DOHH2 (cell line): ENCODE measurements around the gene SERTAD2.
A peak's percentile ranks its signal among the peaks of the same experiment; 100 is the strongest.

Experiments
- H3F3A ChIP-seq: fragments of 200-600 bp; sonication (generic), shearing (Covaris generic); 2 replicates; pipeline ENCODE4 v1.6.0; 2016; ENCODE audit warnings: antibody characterized with exemption, mild to moderate bottlenecking; ENCODE audit not compliant: control insufficient read depth, insufficient read depth
- H3K27ac ChIP-seq: fragments of 200-600 bp; sonication (generic); 2 replicates; pipeline ENCODE4 v1.5.1; 2014; ENCODE audit warnings: low read depth, mild to moderate bottlenecking, low read length, moderate library complexity
- H3K27me3 ChIP-seq: fragments of 200-600 bp; sonication (generic); 2 replicates; pipeline ENCODE4 v1.6.1; 2014; ENCODE audit warnings: mild to moderate bottlenecking, low read length, mixed read lengths; ENCODE audit not compliant: control insufficient read depth
- H3K36me3 ChIP-seq: fragments of 200-600 bp; sonication (generic); 2 replicates; pipeline ENCODE4 v1.6.1; 2014; ENCODE audit warnings: mild to moderate bottlenecking, low read length, moderate library complexity, mixed read lengths; ENCODE audit not compliant: control insufficient read depth
- H3K4me1 ChIP-seq: fragments of 200-600 bp; sonication (generic); 2 replicates; pipeline ENCODE4 v1.6.1; 2014; ENCODE audit warnings: mild to moderate bottlenecking, low read length, mixed read lengths; ENCODE audit not compliant: control insufficient read depth
- H3K4me2 ChIP-seq: fragments of 200-600 bp; sonication (generic); 2 replicates; pipeline ENCODE4 v1.6.0; 2014; ENCODE audit warnings: mild to moderate bottlenecking, low read length, moderate library complexity
- H3K4me3 ChIP-seq: fragments of 200-600 bp; sonication (generic); 2 replicates; pipeline ENCODE4 v1.5.1; 2014; ENCODE audit warnings: mild to moderate bottlenecking, low read length, mixed read lengths
- H3K79me2 ChIP-seq: fragments of 200-600 bp; sonication (generic); 2 replicates; pipeline ENCODE4 v1.6.1; 2014; ENCODE audit warnings: mild to moderate bottlenecking, low read length, mixed read lengths; ENCODE audit not compliant: control insufficient read depth
- H3K9me2 ChIP-seq: fragments of 200-600 bp; sonication (generic); replicated peaks from 2 replicates; pipeline ENCODE4 v1.6.1; 2014; ENCODE audit warnings: mild to moderate bottlenecking, low read length, mixed read lengths; ENCODE audit not compliant: control insufficient read depth
- H3K9me3 ChIP-seq: fragments of 200-600 bp; sonication (generic); 2 replicates; pipeline ENCODE4 v1.6.1; 2014; ENCODE audit warnings: antibody characterized with exemption, low read length, mixed read lengths; ENCODE audit not compliant: control insufficient read depth, insufficient read depth
- H4K20me1 ChIP-seq: fragments of 200-600 bp; sonication (generic); 2 replicates; pipeline ENCODE4 v1.6.0; 2014; ENCODE audit warnings: low read depth, mild to moderate bottlenecking, antibody characterized with exemption, low read length, moderate library complexity; ENCODE audit not compliant: control insufficient read depth, insufficient read depth
- EZH2phosphoT487 ChIP-seq: fragments of 200-600 bp; sonication (generic); IDR thresholded peaks from 2 replicates; pipeline ENCODE4 v1.6.1; 2017; ENCODE audit warnings: borderline replicate concordance, mild to moderate bottlenecking, antibody characterized with exemption, low read length, moderate library complexity, mixed read lengths
- TF ChIP-seq, protein P1 (sequence below): fragments of 200-600 bp; sonication (generic); IDR thresholded peaks from one replicate; pipeline ENCODE4 v1.5.1; 2014; ENCODE audit warnings: antibody characterized with exemption, mild to moderate bottlenecking, low read depth, low read length; ENCODE audit not compliant: poor library complexity, severe bottlenecking

Gene SERTAD2

DNA sequence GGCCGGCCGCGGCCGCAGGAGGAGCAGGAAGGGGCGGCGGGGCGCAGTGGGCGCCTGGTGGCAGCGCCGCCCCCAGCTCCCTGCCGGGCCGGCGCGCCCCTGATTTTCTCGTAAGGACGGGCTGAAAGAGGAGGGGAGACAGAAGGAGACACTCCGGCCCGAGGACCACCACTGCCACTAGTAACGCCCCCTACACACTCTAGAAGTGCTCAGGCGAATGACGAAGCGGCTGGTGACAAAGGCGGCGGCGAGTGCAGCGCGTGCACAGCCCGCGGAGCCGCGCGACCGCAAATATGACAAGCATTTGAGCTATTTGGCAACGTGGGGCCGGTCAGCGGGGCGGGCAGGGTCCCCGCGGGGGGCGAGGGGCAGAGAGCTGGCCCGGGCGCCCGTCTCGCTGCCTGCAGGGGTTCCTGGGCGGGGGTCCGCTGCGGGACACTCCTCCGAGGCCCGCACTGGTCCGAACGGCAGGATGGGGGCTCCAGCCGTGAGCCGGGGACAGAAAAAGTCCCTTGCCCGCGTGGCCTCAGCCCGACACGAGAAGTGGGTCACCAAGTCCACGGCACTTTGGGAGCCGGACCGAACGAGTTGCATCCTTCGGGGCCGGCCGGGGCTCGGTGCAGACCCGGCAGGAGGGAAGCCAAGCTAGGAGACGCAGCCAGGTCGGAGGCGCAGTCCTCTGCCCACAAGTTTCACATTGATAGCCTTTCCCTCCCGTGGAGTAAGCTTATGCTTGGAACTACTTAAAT lies 524 bp upstream of the SERTAD2 start:
- Histone ChIP-seq H3K36me3 (peaks cover 17% of the 10 kb centered on the region), H3K27me3 (no peaks in the 10 kb centered on the region), H3K9me3 (no peaks in the 10 kb centered on the region), H3K4me1 (peaks cover 80% of the 10 kb centered on the region), H3K4me2 (peak overlapping the region; percentile 73), H3K79me2 (peaks cover 67% of the 10 kb centered on the region), H3K4me3 (peak overlapping the region; percentile 88), H3F3A (peaks cover 34% of the 10 kb centered on the region), H4K20me1 (peaks cover 30% of the 10 kb centered on the region), H3K27ac (peak overlapping the region; percentile 90), H3K9me2 (no peaks in the 10 kb centered on the region)
- TF ChIP-seq, protein P1, sequence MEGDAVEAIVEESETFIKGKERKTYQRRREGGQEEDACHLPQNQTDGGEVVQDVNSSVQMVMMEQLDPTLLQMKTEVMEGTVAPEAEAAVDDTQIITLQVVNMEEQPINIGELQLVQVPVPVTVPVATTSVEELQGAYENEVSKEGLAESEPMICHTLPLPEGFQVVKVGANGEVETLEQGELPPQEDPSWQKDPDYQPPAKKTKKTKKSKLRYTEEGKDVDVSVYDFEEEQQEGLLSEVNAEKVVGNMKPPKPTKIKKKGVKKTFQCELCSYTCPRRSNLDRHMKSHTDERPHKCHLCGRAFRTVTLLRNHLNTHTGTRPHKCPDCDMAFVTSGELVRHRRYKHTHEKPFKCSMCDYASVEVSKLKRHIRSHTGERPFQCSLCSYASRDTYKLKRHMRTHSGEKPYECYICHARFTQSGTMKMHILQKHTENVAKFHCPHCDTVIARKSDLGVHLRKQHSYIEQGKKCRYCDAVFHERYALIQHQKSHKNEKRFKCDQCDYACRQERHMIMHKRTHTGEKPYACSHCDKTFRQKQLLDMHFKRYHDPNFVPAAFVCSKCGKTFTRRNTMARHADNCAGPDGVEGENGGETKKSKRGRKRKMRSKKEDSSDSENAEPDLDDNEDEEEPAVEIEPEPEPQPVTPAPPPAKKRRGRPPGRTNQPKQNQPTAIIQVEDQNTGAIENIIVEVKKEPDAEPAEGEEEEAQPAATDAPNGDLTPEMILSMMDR = no peak
- TF ChIP-seq EZH2phosphoT487 = no peak

DNA sequence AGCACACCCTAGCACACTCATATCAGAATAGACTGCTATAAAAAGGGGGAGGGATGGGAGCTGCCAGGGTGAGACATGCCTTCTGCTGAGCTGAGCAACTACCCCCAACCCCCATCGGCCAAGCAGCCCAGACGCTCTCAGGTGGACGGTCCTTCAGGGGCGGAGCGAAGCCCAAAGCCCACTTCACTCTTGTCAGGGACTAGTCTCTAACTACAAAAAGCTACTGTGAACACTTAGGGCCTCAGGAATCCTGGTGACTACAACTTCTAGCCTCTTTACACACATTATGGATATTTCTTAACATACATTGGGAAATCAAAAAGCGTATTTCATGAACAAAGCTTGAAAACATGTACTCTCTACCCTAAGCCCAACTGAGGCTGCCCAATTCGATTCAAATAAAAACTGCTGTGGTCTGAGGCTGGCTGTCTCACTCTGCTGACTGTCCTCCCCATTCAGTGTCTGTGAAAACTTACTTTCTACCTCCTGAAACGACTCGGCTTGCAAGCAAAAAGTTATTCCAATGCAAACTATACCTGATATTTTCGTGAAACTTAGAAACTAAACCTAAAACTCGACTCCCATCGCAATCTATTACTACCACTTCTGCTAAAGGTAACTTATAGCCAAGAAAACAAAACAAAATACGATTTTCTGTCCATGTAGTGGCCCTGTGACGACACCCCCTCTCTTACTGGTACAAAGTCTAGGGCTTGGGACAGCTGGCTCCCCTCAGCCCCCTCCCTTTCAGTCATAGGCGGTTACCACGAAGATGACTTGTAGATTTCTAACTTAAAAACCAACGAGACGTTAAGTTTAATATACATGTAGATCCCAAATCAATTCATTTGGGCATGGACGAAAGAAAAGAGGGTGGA lies 1.2 kb downstream of the SERTAD2 start:
- peak overlapping the region; percentile 80 for H3K4me3 ChIP-seq
- peaks cover 80% of the 10 kb centered on the region for H3K4me1 ChIP-seq
- peak overlapping the region; percentile 87 for H3K27ac ChIP-seq
- H3K9me2 ChIP-seq = no peaks in the 10 kb centered on the region
- peaks cover 30% of the 10 kb centered on the region for H4K20me1 ChIP-seq
- TF ChIP-seq, protein P1 = no peak
- no peak for TF ChIP-seq EZH2phosphoT487
- peaks cover 34% of the 10 kb centered on the region for H3F3A ChIP-seq
- H3K79me2 ChIP-seq = peaks cover 81% of the 10 kb centered on the region
- no peaks in the 10 kb centered on the region for H3K9me3 ChIP-seq
- H3K36me3 ChIP-seq = peaks cover 17% of the 10 kb centered on the region
- no peaks in the 10 kb centered on the region for H3K27me3 ChIP-seq
- peak overlapping the region; percentile 98 for H3K4me2 ChIP-seq

DNA sequence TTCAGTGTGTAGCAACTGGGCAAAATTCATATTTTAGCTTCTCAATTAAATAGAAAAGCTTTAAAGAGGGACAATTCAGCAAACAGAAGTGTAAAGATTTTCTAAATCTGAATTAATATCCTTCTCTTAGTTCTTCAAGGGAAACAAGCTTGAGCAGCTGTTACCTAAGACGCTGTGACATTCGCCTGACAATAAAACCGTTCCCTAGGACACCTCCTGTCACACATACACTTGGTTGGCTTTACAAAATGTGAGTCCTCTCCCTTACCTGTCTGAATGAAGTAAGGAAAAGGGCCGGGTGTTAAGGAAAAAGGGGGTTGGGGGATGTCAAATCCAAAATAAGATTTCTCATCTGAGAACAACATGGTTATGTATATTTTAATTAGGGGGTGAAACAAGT lies 2.1 kb downstream of the SERTAD2 start:
- Histone ChIP-seq H3K4me1 (peaks cover 78% of the 10 kb centered on the region), H4K20me1 (peaks cover 30% of the 10 kb centered on the region), H3K79me2 (peaks cover 85% of the 10 kb centered on the region), H3K4me3 (peak overlapping the region; percentile 80), H3K4me2 (peak overlapping the region; percentile 98), H3K9me2 (no peaks in the 10 kb centered on the region), H3K9me3 (no peaks in the 10 kb centered on the region), H3K27ac (no peak overlapping the region), H3K27me3 (no peaks in the 10 kb centered on the region), H3F3A (peaks cover 34% of the 10 kb centered on the region), H3K36me3 (peaks cover 17% of the 10 kb centered on the region)
- no peak for TF ChIP-seq EZH2phosphoT487
- TF ChIP-seq, protein P1 = no peak
